Measurements from ENCODE around the gene ALPK1. TPM values are rescaled to one million over a fixed set of nuclear protein-coding genes. Genes with fewer than 3 reads are reported as not detected.
A peak's percentile ranks its signal among the peaks of the same experiment; 100 is the strongest.

Gene ALPK1
- total RNA-seq, 1 donor from 2014 or later, result 4.1 TPM

GRCh38 chr4:112312610-112313239 is 15.6 kb downstream of the ALPK1 start:
- H3K36me3 Mint-ChIP-seq (ENCODE audit: low read depth, unreplicated experiment), result no peaks in the 10 kb centered on the region

GRCh38 chr4:112315446-112315845 is 18.3 kb downstream of the ALPK1 start:
- no peak for TF ChIP-seq CTCF (IDR thresholded peaks at IDR 0.05; ENCODE audit: unreplicated experiment)
- H3K36me3 Mint-ChIP-seq (ENCODE audit: low read depth, unreplicated experiment), result no peaks in the 10 kb centered on the region
- peaks cover 22% of the 10 kb centered on the region for H3K4me1 Mint-ChIP-seq (ENCODE audit: unreplicated experiment)
- no peak overlapping the region for H3K27ac Mint-ChIP-seq (ENCODE audit: unreplicated experiment)
- no peak for DNase-seq (ENCODE audit: low spot score)
- H3K4me3 Mint-ChIP-seq (ENCODE audit: unreplicated experiment), result no peak overlapping the region
- H3K27me3 Mint-ChIP-seq (ENCODE audit: unreplicated experiment), result peaks cover 1% of the 10 kb centered on the region
- H3K9me3 Mint-ChIP-seq (ENCODE audit: unreplicated experiment), result no peaks in the 10 kb centered on the region

More at GRCh38 chr4:112312610-112313239, 15.6 kb downstream of the ALPK1 start:
- no peak for DNase-seq (ENCODE audit: low spot score)
- peaks cover 5% of the 10 kb centered on the region for H3K9me3 Mint-ChIP-seq (ENCODE audit: unreplicated experiment)
- H3K27ac Mint-ChIP-seq (ENCODE audit: unreplicated experiment), result peak overlapping the region; percentile 44
- no peaks in the 10 kb centered on the region for H3K27me3 Mint-ChIP-seq (ENCODE audit: unreplicated experiment)
- H3K4me1 Mint-ChIP-seq (ENCODE audit: unreplicated experiment), result peaks cover 31% of the 10 kb centered on the region
- TF ChIP-seq CTCF (IDR thresholded peaks at IDR 0.05; ENCODE audit: unreplicated experiment), result no peak
- no peak overlapping the region for H3K4me3 Mint-ChIP-seq (ENCODE audit: unreplicated experiment)

GRCh38 chr4:112316360-112316759 is 19.2 kb downstream of the ALPK1 start:
- H3K4me1 Mint-ChIP-seq (ENCODE audit: unreplicated experiment), result peaks cover 17% of the 10 kb centered on the region
- H3K27ac Mint-ChIP-seq (ENCODE audit: unreplicated experiment), result peak overlapping the region; percentile 96
- H3K4me3 Mint-ChIP-seq (ENCODE audit: unreplicated experiment), result no peak overlapping the region
- H3K36me3 Mint-ChIP-seq (ENCODE audit: low read depth, unreplicated experiment), result no peaks in the 10 kb centered on the region
- no peak for TF ChIP-seq CTCF (IDR thresholded peaks at IDR 0.05; ENCODE audit: unreplicated experiment)
- no peak for DNase-seq (ENCODE audit: low spot score)
- no peaks in the 10 kb centered on the region for H3K9me3 Mint-ChIP-seq (ENCODE audit: unreplicated experiment)
- peaks cover 2% of the 10 kb centered on the region for H3K27me3 Mint-ChIP-seq (ENCODE audit: unreplicated experiment)

GRCh38 chr4:112318239-112319142 is 21.3 kb downstream of the ALPK1 start:
- no peak for TF ChIP-seq CTCF (IDR thresholded peaks at IDR 0.05; ENCODE audit: unreplicated experiment)
- H3K27ac Mint-ChIP-seq (ENCODE audit: unreplicated experiment), result no peak overlapping the region
- H3K4me1 Mint-ChIP-seq (ENCODE audit: unreplicated experiment), result peaks cover 12% of the 10 kb centered on the region
- peaks cover 2% of the 10 kb centered on the region for H3K27me3 Mint-ChIP-seq (ENCODE audit: unreplicated experiment)
- H3K4me3 Mint-ChIP-seq (ENCODE audit: unreplicated experiment), result no peak overlapping the region
- no peak for DNase-seq (ENCODE audit: low spot score)
- H3K9me3 Mint-ChIP-seq (ENCODE audit: unreplicated experiment), result no peaks in the 10 kb centered on the region
- no peaks in the 10 kb centered on the region for H3K36me3 Mint-ChIP-seq (ENCODE audit: low read depth, unreplicated experiment)
